NCI-H345 treated with DMSO at 0.1 percent for 48 hours (cell line): Measurements from ENCODE around the gene SALL3.
A peak's percentile ranks its signal among the peaks of the same experiment; 100 is the strongest.
"Not testable (repeated sequence)": the region's sequence is repeated elsewhere in the genome, so short reads cannot be mapped to it uniquely, and the experiment has no call there.

Experiments
- DNase-seq: peaks from one replicate; lab custom pipeline; 2025; ENCODE audit not compliant: unreplicated experiment; lab: John Stamatoyannopoulos, UW

Gene SALL3

GRCh38 chr18:78979730-78980278 is at the start of gene SALL3:
TSS of gene SALL3 (plus strand) at chr18:78979818. CDS start at chr18:78980275, 457 bp downstream.
- peak; percentile 37 for DNase-seq

- no peak for DNase-seq
Observed at GRCh38 chr18:78932281-78932680, 47.3 kb upstream of the SALL3 start.

GRCh38 chr18:78934003-78934402 is 45.6 kb upstream of the SALL3 start:
- no peak for DNase-seq

GRCh38 chr18:78934551-78935225 is 44.9 kb upstream of the SALL3 start:
- no peak for DNase-seq

- DNase-seq = no peak
Observed at GRCh38 chr18:78935406-78935805, 44.2 kb upstream of the SALL3 start.

- DNase-seq = no peak
Observed at GRCh38 chr18:78936251-78937005, 43.2 kb upstream of the SALL3 start.

GRCh38 chr18:78937166-78937565 is 42.5 kb upstream of the SALL3 start:
- DNase-seq = no peak

- DNase-seq = no peak
Observed at GRCh38 chr18:78939105-78939504, 40.5 kb upstream of the SALL3 start.

GRCh38 chr18:78939734-78940494 is 39.7 kb upstream of the SALL3 start:
- no peak for DNase-seq

- not testable (repeated sequence) for DNase-seq
Observed at GRCh38 chr18:78942236-78942635, 37.4 kb upstream of the SALL3 start.

- no peak for DNase-seq
Observed at GRCh38 chr18:78945628-78946027, 34.0 kb upstream of the SALL3 start.

- DNase-seq = no peak
Observed at GRCh38 chr18:78947291-78947690, 32.3 kb upstream of the SALL3 start.

GRCh38 chr18:78948221-78948620 is 31.4 kb upstream of the SALL3 start:
- no peak for DNase-seq

- DNase-seq = no peak
Observed at GRCh38 chr18:78948707-78949106, 30.9 kb upstream of the SALL3 start.

- no peak for DNase-seq
Observed at GRCh38 chr18:78949216-78949615, 30.4 kb upstream of the SALL3 start.

GRCh38 chr18:78950386-78950785 is 29.2 kb upstream of the SALL3 start:
- no peak for DNase-seq

- DNase-seq = no peak
Observed at GRCh38 chr18:78953566-78953965, 26.1 kb upstream of the SALL3 start.

GRCh38 chr18:78955051-78955450 is 24.6 kb upstream of the SALL3 start:
- no peak for DNase-seq

GRCh38 chr18:78957140-78957539 is 22.5 kb upstream of the SALL3 start:
- no peak for DNase-seq

- no peak for DNase-seq
Observed at GRCh38 chr18:78960709-78961108, 18.9 kb upstream of the SALL3 start.

GRCh38 chr18:78962098-78962497 is 17.5 kb upstream of the SALL3 start:
- no peak for DNase-seq
